Panc1 (cell line): ENCODE data around the gene GNRHR.

Source experiments
- CTCF ChIP-seq: fragments of 450-650 bp; IDR thresholded peaks from 2 replicates; pipeline ENCODE4 v1.5.1; 2017; ENCODE audit warnings: mild to moderate bottlenecking
- REST ChIP-seq, 2 experiments: IDR thresholded peaks; 2 replicates each; pipeline ENCODE4 v1.6.1; 2011 to 2012; ENCODE audit warnings: low read depth in 2 of 2, control low read depth in 1 of 2, low read length in 1 of 2, mild to moderate bottlenecking in 1 of 2, moderate library complexity in 1 of 2; ENCODE audit not compliant: insufficient read depth in 1 of 2
- TCF7L2 ChIP-seq: IDR thresholded peaks from 2 replicates; pipeline ENCODE4 v1.6.1; 2011; ENCODE audit warnings: mild to moderate bottlenecking, low read depth, low read length, inconsistent platforms

DNA sequence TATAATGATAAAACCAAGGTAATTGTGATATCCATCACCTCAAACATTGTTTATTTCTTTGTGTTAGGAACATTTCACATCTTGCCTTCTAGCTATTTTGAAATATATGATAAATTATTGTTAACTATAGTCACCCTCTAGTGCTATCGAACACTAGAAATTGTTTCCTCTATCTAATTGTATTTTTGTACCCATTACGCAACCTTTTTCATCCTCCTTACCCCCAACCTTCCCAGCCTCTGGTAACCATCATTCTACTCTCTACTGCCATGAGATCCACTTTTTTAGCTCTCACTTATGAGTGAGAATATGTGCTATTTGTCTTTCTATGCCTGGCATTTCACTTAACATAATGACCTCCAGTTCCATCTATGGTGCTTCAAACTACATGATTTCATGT is 49.3 kb downstream of the GNRHR start:
- no peak for TF ChIP-seq REST (IDR thresholded peaks at IDR 0.05; ENCODE audit: insufficient read depth in 1 of 2, low read depth in 2 of 2, low read length in 1 of 2)
- TF ChIP-seq CTCF, result no peak
- no peak for TF ChIP-seq TCF7L2
